Measurements from ENCODE around the gene RNF212. TPM values are rescaled to one million over a fixed set of nuclear protein-coding genes. Genes with fewer than 3 reads are reported as not detected.

RNF212 gene
- total RNA-seq, 2 donors from 2014 or later, result 2.3 to 2.5 TPM

- H3K36me3 ChIP-seq, result no peaks in the 10 kb centered on the region
- H3K9ac ChIP-seq (ENCODE audit: low read depth in 2 of 2, low read length in 2 of 2), result no peak overlapping the region
- intact Hi-C loops (cut with DNase I), result no loop called here
- no peak overlapping the region for H3K27ac ChIP-seq
- H3K27me3 ChIP-seq, result no peaks in the 10 kb centered on the region
- no peak for DNase-seq
- no peak overlapping the region for H3K4me3 ChIP-seq
- H3K9me3 ChIP-seq, result no peaks in the 10 kb centered on the region
- no peaks in the 10 kb centered on the region for H3K4me1 ChIP-seq
- no peak for TF ChIP-seq CTCF (IDR thresholded peaks at IDR 0.05)
These were observed 22.6 kb downstream of the RNF212 start for GRCh38 chr4:1090465-1091440.

- no peaks in the 10 kb centered on the region for H3K27me3 ChIP-seq
- no peak overlapping the region for H3K27ac ChIP-seq
- TF ChIP-seq CTCF (IDR thresholded peaks at IDR 0.05), result no peak
- H3K36me3 ChIP-seq, result no peaks in the 10 kb centered on the region
- no peak overlapping the region for H3K9ac ChIP-seq (ENCODE audit: low read depth in 2 of 2, low read length in 2 of 2)
- no peaks in the 10 kb centered on the region for H3K9me3 ChIP-seq
- H3K4me3 ChIP-seq, result no peak overlapping the region
- intact Hi-C loops (cut with DNase I), result no loop called here
- no peaks in the 10 kb centered on the region for H3K4me1 ChIP-seq
- no peak for DNase-seq
These were observed 23.3 kb downstream of the RNF212 start for GRCh38 chr4:1090036-1090435.

GRCh38 chr4:1087371-1087770 lies 26.0 kb downstream of the RNF212 start:
- H3K36me3 ChIP-seq, result no peaks in the 10 kb centered on the region
- H3K9ac ChIP-seq (ENCODE audit: low read depth in 2 of 2, low read length in 2 of 2), result no peak overlapping the region
- H3K9me3 ChIP-seq, result no peaks in the 10 kb centered on the region
- no peaks in the 10 kb centered on the region for H3K27me3 ChIP-seq
- H3K27ac ChIP-seq, result no peak overlapping the region
- H3K4me1 ChIP-seq, result no peaks in the 10 kb centered on the region
- intact Hi-C loops (cut with DNase I), result no loop called here
- TF ChIP-seq CTCF (IDR thresholded peaks at IDR 0.05), result no peak
- H3K4me3 ChIP-seq, result no peak overlapping the region
- no peak for DNase-seq

- Histone ChIP-seq H3K27ac (no peak overlapping the region), H3K9ac (ENCODE audit: low read depth in 2 of 2, low read length in 2 of 2) (no peak overlapping the region), H3K4me1 (no peaks in the 10 kb centered on the region), H3K4me3 (no peak overlapping the region), H3K36me3 (no peaks in the 10 kb centered on the region), H3K27me3 (no peaks in the 10 kb centered on the region), H3K9me3 (no peaks in the 10 kb centered on the region)
- no peak for DNase-seq
- TF ChIP-seq CTCF (IDR thresholded peaks at IDR 0.05), result no peak
- intact Hi-C loops (cut with DNase I), result no loop called here
These were observed 27.4 kb downstream of the RNF212 start for GRCh38 chr4:1086011-1086410.

GRCh38 chr4:1085404-1085799 lies 28.0 kb downstream of the RNF212 start:
- Histone ChIP-seq H3K4me3 (no peak overlapping the region), H3K27ac (no peak overlapping the region), H3K36me3 (no peaks in the 10 kb centered on the region), H3K9ac (ENCODE audit: low read depth in 2 of 2, low read length in 2 of 2) (no peak overlapping the region), H3K9me3 (no peaks in the 10 kb centered on the region), H3K27me3 (no peaks in the 10 kb centered on the region), H3K4me1 (no peaks in the 10 kb centered on the region)
- TF ChIP-seq CTCF (IDR thresholded peaks at IDR 0.05), result no peak
- intact Hi-C loops (cut with DNase I), result no loop called here
- no peak for DNase-seq
